Vagina (tissue), 2 donors: Measurements from ENCODE around the gene TECPR1. TPM values are rescaled to one million over a fixed set of nuclear protein-coding genes. Genes with fewer than 3 reads are reported as not detected.
A peak's percentile ranks its signal among the peaks of the same experiment; 100 is the strongest.

Experiments
- DNase-seq, 2 donors: peaks; one replicate each; pipeline ENCODE4 v3.0.0-alpha.2; 2017; ENCODE audit errors: extremely low spot score in 2 of 2
- H3K27ac ChIP-seq: fragments of 200-600 bp; sonication (generic); one replicate; pipeline ENCODE4 v1.5.1; 2019
- H3K27me3 ChIP-seq: fragments of 200-600 bp; sonication (generic); one replicate; pipeline ENCODE4 v1.5.1; 2019
- H3K36me3 ChIP-seq, 2 donors: fragments of 200-600 bp; sonication (generic); one replicate each; pipeline ENCODE4 v1.5.1; 2017 to 2019
- H3K4me1 ChIP-seq: fragments of 200-600 bp; sonication (generic); one replicate; pipeline ENCODE4 v1.5.1; 2019
- H3K4me3 ChIP-seq, 2 donors: fragments of 200-600 bp; sonication (generic); 1 replicate in 1 of 2; 2 replicates in 1 of 2; pipeline ENCODE4 v1.5.1; 2016 to 2019
- H3K9me3 ChIP-seq: fragments of 200-600 bp; sonication (generic); one replicate; pipeline ENCODE4 v1.5.1; 2019
- CTCF ChIP-seq, 3 experiments: fragments of 450-650 bp in 2 of 3; fragments of 200-600 bp in 1 of 3; sonication (generic) in 1 of 3; IDR thresholded peaks; one replicate each; pipeline ENCODE4 v1.5.1; 2017 to 2019; ENCODE audit warnings: antibody characterized with exemption in 3 of 3, mild to moderate bottlenecking in 2 of 3, moderate library complexity in 2 of 3
- POLR2A ChIP-seq, 2 donors: fragments of 450-650 bp; IDR thresholded peaks; one replicate each; pipeline ENCODE4 v1.6.1; 2017; ENCODE audit warnings: antibody characterized with exemption in 2 of 2, mild to moderate bottlenecking in 2 of 2, moderate library complexity in 2 of 2
- POLR2AphosphoS5 ChIP-seq, 2 donors: sonication (generic); formaldehyde crosslinking; IDR thresholded peaks; one replicate each; pipeline ENCODE4 v1.9.0; 2017; ENCODE audit warnings: antibody characterized with exemption in 2 of 2, mild to moderate bottlenecking in 2 of 2, low read depth in 1 of 2; ENCODE audit not compliant: insufficient read depth in 1 of 2
- intact Hi-C: fragments of 100-400 bp; cut with DNase I; formaldehyde crosslinking; loops from one replicate; pipeline ENCODE4 v1.15.1; 2023
- total RNA-seq: library from RNA; depleted of rRNA; stranded (reverse); fragments of >200 nt; gene quantifications from one replicate; pipeline ENCODE4 v1.2.3, GENCODE V29; 2016

Gene TECPR1
- total RNA-seq, 1 donor from 2014 or later, result 19.6 TPM

GRCh38 chr7:98286701-98287485 is 34.9 kb upstream of the TECPR1 start:
- Histone ChIP-seq H3K27me3 (no peaks in the 10 kb centered on the region), H3K9me3 (no peaks in the 10 kb centered on the region), H3K36me3 (peaks cover 0 to 5% of the 10 kb centered on the region in 2 donors), H3K4me3 (peak overlapping the region in 1 of 2 donors; percentile 99), H3K27ac (peak overlapping the region; percentile 99), H3K4me1 (peaks cover 76% of the 10 kb centered on the region)
- no peak for DNase-seq
- TF ChIP-seq POLR2A (IDR thresholded peaks at IDR 0.05), result no peak
- no peak for TF ChIP-seq POLR2AphosphoS5 (IDR thresholded peaks at IDR 0.05; ENCODE audit: insufficient read depth in 1 of 2, low read depth in 1 of 2)
- TF ChIP-seq CTCF (IDR thresholded peaks at IDR 0.05), result no peak
- intact Hi-C loops, result loop anchor here (5.0 kb wide), 1 partner anchor 35 kb away; the partner anchor contains the start of gene TECPR1

GRCh38 chr7:98286093-98286539 is 34.1 kb upstream of the TECPR1 start:
- peaks cover 76% of the 10 kb centered on the region for H3K4me1 ChIP-seq
- peak in 1 of 2 donors; percentile 95 for DNase-seq
- H3K27ac ChIP-seq, result peak overlapping the region; percentile 99
- no peaks in the 10 kb centered on the region for H3K9me3 ChIP-seq
- no peaks in the 10 kb centered on the region for H3K36me3 ChIP-seq
- no peaks in the 10 kb centered on the region for H3K27me3 ChIP-seq
- TF ChIP-seq CTCF (IDR thresholded peaks at IDR 0.05) (no peak), POLR2AphosphoS5 (IDR thresholded peaks at IDR 0.05; ENCODE audit: insufficient read depth in 1 of 2, low read depth in 1 of 2) (peak; percentile 45 to 81), POLR2A (IDR thresholded peaks at IDR 0.05) (peak in 1 of 2 donors; percentile 31)
- intact Hi-C loops, result loop anchor here (5.0 kb wide), 1 partner anchor 34 kb away; the partner anchor contains the start of gene TECPR1
- H3K4me3 ChIP-seq, result peak overlapping the region; percentile 99

GRCh38 chr7:98285157-98286092 is 33.4 kb upstream of the TECPR1 start:
- Histone ChIP-seq H3K9me3 (no peaks in the 10 kb centered on the region), H3K27me3 (no peaks in the 10 kb centered on the region), H3K36me3 (no peaks in the 10 kb centered on the region), H3K4me3 (peak overlapping the region; percentile 99), H3K4me1 (peaks cover 81% of the 10 kb centered on the region), H3K27ac (peak overlapping the region; percentile 99)
- intact Hi-C loops, result loop anchor here (5.0 kb wide), 1 partner anchor 33 kb away; the partner anchor contains the start of gene TECPR1
- TF ChIP-seq POLR2AphosphoS5 (IDR thresholded peaks at IDR 0.05; ENCODE audit: insufficient read depth in 1 of 2, low read depth in 1 of 2), result no peak
- no peak for TF ChIP-seq CTCF (IDR thresholded peaks at IDR 0.05)
- TF ChIP-seq POLR2A (IDR thresholded peaks at IDR 0.05), result no peak
- no peak for DNase-seq

GRCh38 chr7:98284335-98285036 is 32.5 kb upstream of the TECPR1 start:
- peak overlapping the region; percentile 99 for H3K27ac ChIP-seq
- H3K4me3 ChIP-seq, result peak overlapping the region; percentile 99
- no peaks in the 10 kb centered on the region for H3K27me3 ChIP-seq
- TF ChIP-seq CTCF (IDR thresholded peaks at IDR 0.05) (no peak), POLR2AphosphoS5 (IDR thresholded peaks at IDR 0.05; ENCODE audit: insufficient read depth in 1 of 2, low read depth in 1 of 2) (peak in 1 of 2 donors; percentile 81)
- H3K4me1 ChIP-seq, result peaks cover 83% of the 10 kb centered on the region
- intact Hi-C loops, result loop anchor here (5.0 kb wide), 1 partner anchor 32 kb away; the partner anchor contains the start of gene TECPR1
- no peaks in the 10 kb centered on the region for H3K36me3 ChIP-seq
- no peaks in the 10 kb centered on the region for H3K9me3 ChIP-seq
- DNase-seq, result no peak
